Ascending aorta (tissue), 2 donors: ENCODE measurements around the gene CAPZA3. TPM values are rescaled to one million over a fixed set of nuclear protein-coding genes. Genes with fewer than 3 reads are reported as not detected.

Source experiments
- DNase-seq, 2 donors: peaks; one replicate each; pipeline ENCODE4 v3.0.0-alpha.2; 2019; ENCODE audit warnings: low spot score in 2 of 2
- H3K27ac ChIP-seq, 2 donors: fragments of 200-600 bp; sonication (generic); one replicate each; pipeline ENCODE4 v1.5.1; 2016 to 2017; ENCODE audit warnings: mild to moderate bottlenecking in 1 of 2
- H3K27me3 ChIP-seq: fragments of 200-600 bp; sonication (generic); one replicate; pipeline ENCODE4 v1.5.1; 2017
- H3K36me3 ChIP-seq, 2 donors: fragments of 200-600 bp; sonication (generic); one replicate each; pipeline ENCODE4 v1.5.1; 2016
- H3K4me1 ChIP-seq, 2 donors: fragments of 200-600 bp; sonication (generic); one replicate each; pipeline ENCODE4 v1.5.1; 2016 to 2017; ENCODE audit warnings: mild to moderate bottlenecking in 1 of 2
- H3K4me3 ChIP-seq, 2 donors: fragments of 200-600 bp; sonication (generic); one replicate each; pipeline ENCODE4 v1.5.1; 2016 to 2017; ENCODE audit warnings: mild to moderate bottlenecking in 1 of 2
- H3K9me3 ChIP-seq, 2 donors: fragments of 200-600 bp; sonication (generic); one replicate each; pipeline ENCODE4 v1.5.1; 2016
- intact Hi-C: fragments of 100-400 bp; cut with DNase I; formaldehyde crosslinking; loops from one replicate; pipeline ENCODE4 v1.15.1; 2023
- total RNA-seq: library from RNA; depleted of rRNA; stranded (reverse); fragments of >200 nt; gene quantifications from one replicate; pipeline ENCODE4 v1.1.0, GENCODE V29; 2016
- TF ChIP-seq, protein P1 (sequence below), 3 experiments: fragments of 200-600 bp in 2 of 3; fragments of 450-650 bp in 1 of 3; sonication (generic) in 2 of 3; IDR thresholded peaks; one replicate each; pipeline ENCODE4 v1.5.1; 2016 to 2019; ENCODE audit warnings: antibody characterized with exemption in 3 of 3, mild to moderate bottlenecking in 1 of 3, moderate library complexity in 1 of 3

The CAPZA3 gene
- total RNA-seq, 1 donor from 2014 or later: not detected

DNA sequence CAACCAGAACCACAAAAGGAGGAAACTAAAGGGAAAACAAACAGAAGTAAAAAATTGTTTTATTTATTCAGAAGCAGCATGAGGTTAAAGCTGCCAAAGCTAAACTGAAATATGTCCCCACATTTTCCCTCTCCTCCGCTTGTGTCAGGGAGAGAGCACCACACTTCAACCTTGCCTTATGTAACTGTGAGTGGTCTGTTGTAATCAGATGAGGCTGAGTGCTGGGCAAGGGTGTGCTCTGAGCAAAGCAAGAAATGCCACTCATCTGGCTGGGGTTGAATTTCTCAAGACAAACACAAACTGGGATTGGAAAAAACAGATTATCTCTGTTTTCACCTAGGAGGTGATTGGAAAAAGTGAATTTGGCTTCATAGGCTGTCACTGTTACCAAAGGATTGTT is 12.2 kb downstream of the CAPZA3 start:
- TF ChIP-seq, protein P1, sequence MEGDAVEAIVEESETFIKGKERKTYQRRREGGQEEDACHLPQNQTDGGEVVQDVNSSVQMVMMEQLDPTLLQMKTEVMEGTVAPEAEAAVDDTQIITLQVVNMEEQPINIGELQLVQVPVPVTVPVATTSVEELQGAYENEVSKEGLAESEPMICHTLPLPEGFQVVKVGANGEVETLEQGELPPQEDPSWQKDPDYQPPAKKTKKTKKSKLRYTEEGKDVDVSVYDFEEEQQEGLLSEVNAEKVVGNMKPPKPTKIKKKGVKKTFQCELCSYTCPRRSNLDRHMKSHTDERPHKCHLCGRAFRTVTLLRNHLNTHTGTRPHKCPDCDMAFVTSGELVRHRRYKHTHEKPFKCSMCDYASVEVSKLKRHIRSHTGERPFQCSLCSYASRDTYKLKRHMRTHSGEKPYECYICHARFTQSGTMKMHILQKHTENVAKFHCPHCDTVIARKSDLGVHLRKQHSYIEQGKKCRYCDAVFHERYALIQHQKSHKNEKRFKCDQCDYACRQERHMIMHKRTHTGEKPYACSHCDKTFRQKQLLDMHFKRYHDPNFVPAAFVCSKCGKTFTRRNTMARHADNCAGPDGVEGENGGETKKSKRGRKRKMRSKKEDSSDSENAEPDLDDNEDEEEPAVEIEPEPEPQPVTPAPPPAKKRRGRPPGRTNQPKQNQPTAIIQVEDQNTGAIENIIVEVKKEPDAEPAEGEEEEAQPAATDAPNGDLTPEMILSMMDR (IDR thresholded peaks at IDR 0.05): no peak
- no peak overlapping the region for H3K4me3 ChIP-seq
- H3K27ac ChIP-seq: no peak overlapping the region
- intact Hi-C loops: no loop called here
- H3K4me1 ChIP-seq: no peaks in the 10 kb centered on the region
- no peaks in the 10 kb centered on the region for H3K9me3 ChIP-seq
- H3K27me3 ChIP-seq: no peaks in the 10 kb centered on the region
- no peak for DNase-seq
- H3K36me3 ChIP-seq: no peaks in the 10 kb centered on the region

DNA sequence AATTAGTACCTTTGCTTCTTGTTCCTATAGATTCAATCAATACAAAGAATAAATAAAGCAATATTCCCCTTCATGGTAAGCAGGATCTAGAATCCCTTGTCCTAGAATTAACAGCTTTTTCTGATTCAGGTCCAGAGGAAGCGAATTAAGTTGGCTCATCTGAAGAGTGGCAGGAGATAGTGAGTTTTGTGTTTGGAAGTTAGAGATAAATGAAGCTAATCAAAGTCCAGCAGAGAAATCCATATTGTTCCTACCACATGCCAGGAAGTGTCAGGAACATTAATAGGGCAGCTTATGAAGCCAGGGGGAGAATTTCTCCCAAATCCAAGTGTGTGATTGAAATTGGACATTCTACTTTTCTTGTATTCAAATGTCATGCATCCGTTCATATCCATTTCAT is 13.9 kb downstream of the CAPZA3 start:
- Histone ChIP-seq H3K27me3 (no peaks in the 10 kb centered on the region), H3K36me3 (no peaks in the 10 kb centered on the region), H3K9me3 (no peaks in the 10 kb centered on the region), H3K4me3 (no peak overlapping the region), H3K27ac (no peak overlapping the region), H3K4me1 (no peaks in the 10 kb centered on the region)
- TF ChIP-seq, protein P1 (IDR thresholded peaks at IDR 0.05): no peak
- intact Hi-C loops: no loop called here
- DNase-seq: no peak

DNA sequence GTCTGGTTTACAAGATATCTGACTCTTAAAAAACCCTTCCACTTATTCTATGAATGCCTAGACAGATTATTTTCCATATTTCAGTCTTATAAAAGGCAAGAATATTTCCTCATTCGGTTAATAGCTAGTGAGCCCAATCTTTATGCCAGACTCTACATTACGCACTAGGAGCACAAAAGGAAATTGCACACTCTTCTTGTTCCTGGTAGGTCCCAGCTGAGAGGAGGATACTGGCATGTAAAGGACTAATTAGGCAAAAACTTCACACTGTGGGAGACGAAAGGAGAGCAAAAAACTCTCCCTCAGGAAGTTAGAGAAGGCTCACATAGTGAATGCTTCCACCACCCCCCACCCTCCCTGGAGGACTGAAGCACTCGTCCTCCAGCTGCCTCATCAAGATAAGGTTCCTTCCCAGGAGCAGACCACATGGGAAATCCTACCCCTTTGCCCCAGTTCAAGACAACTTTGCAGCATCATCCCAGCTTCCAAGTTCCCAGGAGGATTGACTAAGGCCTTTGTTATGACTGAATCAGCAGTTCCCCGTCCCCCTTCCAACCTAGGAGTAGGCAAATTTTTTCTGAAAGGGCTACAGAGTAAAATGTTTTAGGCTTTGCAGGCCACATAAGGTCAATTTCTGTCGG is 14.5 kb downstream of the CAPZA3 start:
- no peaks in the 10 kb centered on the region for H3K4me1 ChIP-seq
- H3K9me3 ChIP-seq: no peaks in the 10 kb centered on the region
- H3K27me3 ChIP-seq: no peaks in the 10 kb centered on the region
- H3K36me3 ChIP-seq: no peaks in the 10 kb centered on the region
- intact Hi-C loops: no loop called here
- no peak for DNase-seq
- TF ChIP-seq, protein P1 (IDR thresholded peaks at IDR 0.05): no peak
- no peak overlapping the region for H3K27ac ChIP-seq
- H3K4me3 ChIP-seq: no peak overlapping the region

DNA sequence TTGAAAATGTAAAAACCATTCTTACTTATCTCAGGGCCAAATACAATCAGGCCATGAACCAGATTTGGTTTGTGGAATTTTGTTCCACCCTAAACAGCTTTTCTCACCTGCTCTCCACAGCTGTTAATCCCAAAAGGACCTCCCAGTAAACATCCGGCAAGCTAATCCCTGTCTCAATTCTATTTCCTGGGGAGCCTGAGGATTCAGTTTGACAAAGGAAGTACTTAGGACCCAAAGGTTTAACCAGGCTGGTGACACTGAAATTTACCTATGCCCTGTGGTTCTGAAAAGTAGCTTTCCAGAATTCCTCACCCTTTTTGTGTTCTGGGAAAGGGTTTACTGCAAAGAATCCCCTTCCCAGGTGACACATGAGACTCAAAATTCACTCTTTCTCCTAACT is 15.0 kb downstream of the CAPZA3 start:
- intact Hi-C loops: no loop called here
- Histone ChIP-seq H3K9me3 (no peaks in the 10 kb centered on the region), H3K4me3 (no peak overlapping the region), H3K27me3 (no peaks in the 10 kb centered on the region), H3K4me1 (no peaks in the 10 kb centered on the region), H3K27ac (no peak overlapping the region), H3K36me3 (no peaks in the 10 kb centered on the region)
- no peak for DNase-seq
- TF ChIP-seq, protein P1 (IDR thresholded peaks at IDR 0.05): no peak

DNA sequence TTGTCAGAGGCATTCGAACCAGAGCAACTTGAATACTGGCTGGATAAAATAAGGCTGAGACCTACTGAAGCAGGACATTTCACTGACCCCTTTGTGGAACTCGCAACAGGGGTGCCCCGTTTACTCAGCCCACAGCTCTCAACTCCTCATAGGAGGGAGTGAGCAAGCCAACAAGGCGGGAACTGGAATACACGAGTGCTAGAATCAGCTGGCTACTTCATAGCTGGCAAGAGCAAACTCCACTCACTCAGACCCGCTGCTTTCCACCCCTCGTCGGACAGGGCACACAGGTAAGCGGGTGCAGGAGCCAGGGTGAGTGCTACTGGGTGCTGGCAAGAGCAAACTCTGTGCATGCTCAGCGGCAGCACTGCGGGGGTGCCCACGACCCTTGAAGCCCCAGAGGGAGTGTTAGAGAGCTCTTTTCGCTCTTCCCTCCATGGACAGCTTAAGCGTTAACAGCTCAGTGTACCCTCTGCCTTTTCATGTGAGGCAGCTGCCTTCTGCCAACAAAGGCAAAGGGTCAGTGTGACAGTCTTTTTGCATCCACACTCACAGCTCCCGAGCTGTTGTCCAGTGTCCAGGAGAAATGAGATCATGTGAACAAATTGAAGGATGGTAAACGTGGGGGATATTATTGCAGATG is 15.7 kb downstream of the CAPZA3 start:
- Histone ChIP-seq H3K4me3 (no peak overlapping the region), H3K4me1 (no peaks in the 10 kb centered on the region), H3K27ac (no peak overlapping the region), H3K9me3 (no peaks in the 10 kb centered on the region), H3K36me3 (no peaks in the 10 kb centered on the region), H3K27me3 (no peaks in the 10 kb centered on the region)
- DNase-seq: no peak
- intact Hi-C loops: no loop called here
- TF ChIP-seq, protein P1 (IDR thresholded peaks at IDR 0.05): no peak
